ENCODE data around the gene DRC7.
"Not testable (repeated sequence)": the region's sequence is repeated elsewhere in the genome, so short reads cannot be mapped to it uniquely, and the experiment has no call there.

The DRC7 gene

GRCh38 chr16:57769541-57770145 is 75.0 kb downstream of the DRC7 start:
- FAIRE-seq (no peak), DNase-seq (ENCODE audit: insufficient read length, low spot score) (no peak)
- no peak for TF ChIP-seq POU2F2 (IDR thresholded peaks at IDR 0.05; ENCODE audit: low read depth, low read length)
- TF ChIP-seq POLR2A (IDR thresholded peaks at IDR 0.05; ENCODE audit: low read depth, low read length), result no peak
- no peak for TF ChIP-seq SPI1 (IDR thresholded peaks at IDR 0.05; ENCODE audit: low read depth, low read length)
- no peak for TF ChIP-seq POLR2AphosphoS5 (IDR thresholded peaks at IDR 0.05; ENCODE audit: low read depth, low read length)
- no peak for TF ChIP-seq TAF1 (IDR thresholded peaks at IDR 0.05; ENCODE audit: low read depth, low read length)
- TF ChIP-seq PAX5 (IDR thresholded peaks at IDR 0.05; ENCODE audit: insufficient read depth, low read length, severe bottlenecking), result no peak

- DNase-seq (ENCODE audit: insufficient read length, low spot score) (no peak), FAIRE-seq (no peak)
- no peak for TF ChIP-seq POLR2A (IDR thresholded peaks at IDR 0.05; ENCODE audit: low read depth, low read length)
- no peak for TF ChIP-seq PAX5 (IDR thresholded peaks at IDR 0.05; ENCODE audit: insufficient read depth, low read length, severe bottlenecking)
- no peak for TF ChIP-seq POLR2AphosphoS5 (IDR thresholded peaks at IDR 0.05; ENCODE audit: low read depth, low read length)
Observed at GRCh38 chr16:57770361-57770760, 75.8 kb downstream of the DRC7 start.

GRCh38 chr16:57771141-57771785 is 76.7 kb downstream of the DRC7 start:
- TF ChIP-seq TAF1 (IDR thresholded peaks at IDR 0.05; ENCODE audit: low read depth, low read length) (no peak), POU2F2 (IDR thresholded peaks at IDR 0.05; ENCODE audit: low read depth, low read length) (no peak), PAX5 (IDR thresholded peaks at IDR 0.05; ENCODE audit: insufficient read depth, low read length, severe bottlenecking) (no peak), POLR2A (IDR thresholded peaks at IDR 0.05; ENCODE audit: low read depth, low read length) (no peak), SPI1 (IDR thresholded peaks at IDR 0.05; ENCODE audit: low read depth, low read length) (no peak), POLR2AphosphoS5 (IDR thresholded peaks at IDR 0.05; ENCODE audit: low read depth, low read length) (no peak)
- DNase-seq (ENCODE audit: insufficient read length, low spot score), result no peak
- no peak for FAIRE-seq

GRCh38 chr16:57773019-57773418 is 78.4 kb downstream of the DRC7 start:
- FAIRE-seq, result no peak
- DNase-seq (ENCODE audit: insufficient read length, low spot score), result no peak
- TF ChIP-seq PAX5 (IDR thresholded peaks at IDR 0.05; ENCODE audit: insufficient read depth, low read length, severe bottlenecking) (no peak), TAF1 (IDR thresholded peaks at IDR 0.05; ENCODE audit: low read depth, low read length) (no peak), POLR2A (IDR thresholded peaks at IDR 0.05; ENCODE audit: low read depth, low read length) (no peak), POU2F2 (IDR thresholded peaks at IDR 0.05; ENCODE audit: low read depth, low read length) (no peak), SPI1 (IDR thresholded peaks at IDR 0.05; ENCODE audit: low read depth, low read length) (no peak), POLR2AphosphoS5 (IDR thresholded peaks at IDR 0.05; ENCODE audit: low read depth, low read length) (no peak)

GRCh38 chr16:57773655-57774295 is 79.2 kb downstream of the DRC7 start:
- TF ChIP-seq TAF1 (IDR thresholded peaks at IDR 0.05; ENCODE audit: low read depth, low read length), result no peak
- TF ChIP-seq POU2F2 (IDR thresholded peaks at IDR 0.05; ENCODE audit: low read depth, low read length), result no peak
- TF ChIP-seq PAX5 (IDR thresholded peaks at IDR 0.05; ENCODE audit: insufficient read depth, low read length, severe bottlenecking), result no peak
- no peak for TF ChIP-seq POLR2A (IDR thresholded peaks at IDR 0.05; ENCODE audit: low read depth, low read length)
- DNase-seq (ENCODE audit: insufficient read length, low spot score) (no peak), FAIRE-seq (no peak)

GRCh38 chr16:57774705-57775285 is 80.2 kb downstream of the DRC7 start:
- no peak for DNase-seq (ENCODE audit: insufficient read length, low spot score)
- TF ChIP-seq PAX5 (IDR thresholded peaks at IDR 0.05; ENCODE audit: insufficient read depth, low read length, severe bottlenecking), result no peak
- no peak for TF ChIP-seq POLR2AphosphoS5 (IDR thresholded peaks at IDR 0.05; ENCODE audit: low read depth, low read length)
- no peak for TF ChIP-seq TAF1 (IDR thresholded peaks at IDR 0.05; ENCODE audit: low read depth, low read length)
- TF ChIP-seq POLR2A (IDR thresholded peaks at IDR 0.05; ENCODE audit: low read depth, low read length), result no peak
- TF ChIP-seq POU2F2 (IDR thresholded peaks at IDR 0.05; ENCODE audit: low read depth, low read length), result no peak
- no peak for TF ChIP-seq SPI1 (IDR thresholded peaks at IDR 0.05; ENCODE audit: low read depth, low read length)
- no peak for FAIRE-seq

GRCh38 chr16:57775661-57776469 is 81.3 kb downstream of the DRC7 start:
- TF ChIP-seq PAX5 (IDR thresholded peaks at IDR 0.05; ENCODE audit: insufficient read depth, low read length, severe bottlenecking) (no peak), POU2F2 (IDR thresholded peaks at IDR 0.05; ENCODE audit: low read depth, low read length) (no peak), POLR2AphosphoS5 (IDR thresholded peaks at IDR 0.05; ENCODE audit: low read depth, low read length) (no peak), SPI1 (IDR thresholded peaks at IDR 0.05; ENCODE audit: low read depth, low read length) (no peak), POLR2A (IDR thresholded peaks at IDR 0.05; ENCODE audit: low read depth, low read length) (no peak), TAF1 (IDR thresholded peaks at IDR 0.05; ENCODE audit: low read depth, low read length) (no peak)
- DNase-seq (ENCODE audit: insufficient read length, low spot score), result no peak
- no peak for FAIRE-seq

- TF ChIP-seq POLR2A (IDR thresholded peaks at IDR 0.05; ENCODE audit: low read depth, low read length), result no peak
- TF ChIP-seq PAX5 (IDR thresholded peaks at IDR 0.05; ENCODE audit: insufficient read depth, low read length, severe bottlenecking), result no peak
- TF ChIP-seq SPI1 (IDR thresholded peaks at IDR 0.05; ENCODE audit: low read depth, low read length), result no peak
- no peak for TF ChIP-seq TAF1 (IDR thresholded peaks at IDR 0.05; ENCODE audit: low read depth, low read length)
- TF ChIP-seq POU2F2 (IDR thresholded peaks at IDR 0.05; ENCODE audit: low read depth, low read length), result no peak
- TF ChIP-seq POLR2AphosphoS5 (IDR thresholded peaks at IDR 0.05; ENCODE audit: low read depth, low read length), result no peak
- no peak for FAIRE-seq
Observed at GRCh38 chr16:57778658-57779057, 84.1 kb downstream of the DRC7 start.

GRCh38 chr16:57779836-57780235 is 85.2 kb downstream of the DRC7 start:
- DNase-seq (ENCODE audit: insufficient read length, low spot score); FAIRE-seq: not testable (repeated sequence)

More at GRCh38 chr16:57778658-57779057, 84.1 kb downstream of the DRC7 start:
- no peak for DNase-seq (ENCODE audit: insufficient read length, low spot score)
